Measurements from ENCODE around the gene PCTP. TPM values are rescaled to one million over a fixed set of nuclear protein-coding genes. Genes with fewer than 3 reads are reported as not detected.

PCTP gene
- total RNA-seq, 6 donors from 2014 or later = 13.6 to 28.3 (median 21.9) TPM

GRCh38 chr17:55741356-55741700 lies 9.5 kb upstream of the PCTP start:
- TF ChIP-seq POLR2AphosphoS5 (IDR thresholded peaks at IDR 0.05) = no peak
- TF ChIP-seq POLR2A (IDR thresholded peaks at IDR 0.05) = no peak
- TF ChIP-seq EP300 (IDR thresholded peaks at IDR 0.05) = no peak
- TF ChIP-seq, protein P1, sequence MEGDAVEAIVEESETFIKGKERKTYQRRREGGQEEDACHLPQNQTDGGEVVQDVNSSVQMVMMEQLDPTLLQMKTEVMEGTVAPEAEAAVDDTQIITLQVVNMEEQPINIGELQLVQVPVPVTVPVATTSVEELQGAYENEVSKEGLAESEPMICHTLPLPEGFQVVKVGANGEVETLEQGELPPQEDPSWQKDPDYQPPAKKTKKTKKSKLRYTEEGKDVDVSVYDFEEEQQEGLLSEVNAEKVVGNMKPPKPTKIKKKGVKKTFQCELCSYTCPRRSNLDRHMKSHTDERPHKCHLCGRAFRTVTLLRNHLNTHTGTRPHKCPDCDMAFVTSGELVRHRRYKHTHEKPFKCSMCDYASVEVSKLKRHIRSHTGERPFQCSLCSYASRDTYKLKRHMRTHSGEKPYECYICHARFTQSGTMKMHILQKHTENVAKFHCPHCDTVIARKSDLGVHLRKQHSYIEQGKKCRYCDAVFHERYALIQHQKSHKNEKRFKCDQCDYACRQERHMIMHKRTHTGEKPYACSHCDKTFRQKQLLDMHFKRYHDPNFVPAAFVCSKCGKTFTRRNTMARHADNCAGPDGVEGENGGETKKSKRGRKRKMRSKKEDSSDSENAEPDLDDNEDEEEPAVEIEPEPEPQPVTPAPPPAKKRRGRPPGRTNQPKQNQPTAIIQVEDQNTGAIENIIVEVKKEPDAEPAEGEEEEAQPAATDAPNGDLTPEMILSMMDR (IDR thresholded peaks at IDR 0.05) = no peak
- Histone ChIP-seq H3K27me3 (no peaks in the 10 kb centered on the region), H3K36me3 (no peaks in the 10 kb centered on the region), H3K27ac (peak overlapping the region in 1 of 4 donors; percentile 22), H3K4me3 (no peak overlapping the region), H3K4me1 (no peaks in the 10 kb centered on the region), H3K9me3 (no peaks in the 10 kb centered on the region)
- DNase-seq = no peak
- 83 to 89% methylated on average over 3 of the region's 3 CpGs for WGBS, 2 donors
- ATAC-seq (ENCODE audit: low FRiP score in 2 of 2) = no peak

GRCh38 chr17:55742272-55743102 lies 8.4 kb upstream of the PCTP start:
- ATAC-seq (ENCODE audit: low FRiP score in 2 of 2) = no peak
- H3K4me1 ChIP-seq = no peaks in the 10 kb centered on the region
- WGBS, 2 donors = 65 to 68% methylated on average over 12 of the region's 12 CpGs
- H3K27me3 ChIP-seq = no peaks in the 10 kb centered on the region
- no peak overlapping the region for H3K4me3 ChIP-seq
- H3K36me3 ChIP-seq = no peaks in the 10 kb centered on the region
- DNase-seq = no peak
- H3K27ac ChIP-seq = no peak overlapping the region
- TF ChIP-seq, protein P1 (IDR thresholded peaks at IDR 0.05) = no peak
- no peaks in the 10 kb centered on the region for H3K9me3 ChIP-seq

- TF ChIP-seq, protein P1 (IDR thresholded peaks at IDR 0.05) = no peak
- no peak for TF ChIP-seq EP300 (IDR thresholded peaks at IDR 0.05)
- TF ChIP-seq POLR2AphosphoS5 (IDR thresholded peaks at IDR 0.05) = no peak
- no peak for TF ChIP-seq POLR2A (IDR thresholded peaks at IDR 0.05)
- H3K9me3 ChIP-seq = no peaks in the 10 kb centered on the region
- H3K27ac ChIP-seq = no peak overlapping the region
- no peak overlapping the region for H3K4me3 ChIP-seq
- H3K27me3 ChIP-seq = no peaks in the 10 kb centered on the region
- no peaks in the 10 kb centered on the region for H3K36me3 ChIP-seq
- whole genome bisulfite sequencing, 2 donors = 49% methylated on average over 3 of the region's 3 CpGs
- ATAC-seq (ENCODE audit: low FRiP score in 2 of 2) = no peak
- DNase-seq = peak in 1 of 2 donors; percentile 72
- H3K4me1 ChIP-seq = no peaks in the 10 kb centered on the region
These were observed 7.7 kb upstream of the PCTP start for GRCh38 chr17:55743103-55743679.

GRCh38 chr17:55745258-55745657 lies 5.6 kb upstream of the PCTP start:
- no peaks in the 10 kb centered on the region for H3K9me3 ChIP-seq
- H3K27me3 ChIP-seq = no peaks in the 10 kb centered on the region
- ATAC-seq (ENCODE audit: low FRiP score in 2 of 2) (no peak), DNase-seq (no peak)
- H3K36me3 ChIP-seq = no peaks in the 10 kb centered on the region
- no peak overlapping the region for H3K4me3 ChIP-seq
- no peaks in the 10 kb centered on the region for H3K4me1 ChIP-seq
- 100% methylated on average over 1 of the region's 1 CpG for WGBS, 2 donors
- TF ChIP-seq EP300 (IDR thresholded peaks at IDR 0.05) (no peak), POLR2AphosphoS5 (IDR thresholded peaks at IDR 0.05) (no peak), POLR2A (IDR thresholded peaks at IDR 0.05) (no peak)
- TF ChIP-seq, protein P1 (IDR thresholded peaks at IDR 0.05) = no peak
- H3K27ac ChIP-seq = no peak overlapping the region

DNA sequence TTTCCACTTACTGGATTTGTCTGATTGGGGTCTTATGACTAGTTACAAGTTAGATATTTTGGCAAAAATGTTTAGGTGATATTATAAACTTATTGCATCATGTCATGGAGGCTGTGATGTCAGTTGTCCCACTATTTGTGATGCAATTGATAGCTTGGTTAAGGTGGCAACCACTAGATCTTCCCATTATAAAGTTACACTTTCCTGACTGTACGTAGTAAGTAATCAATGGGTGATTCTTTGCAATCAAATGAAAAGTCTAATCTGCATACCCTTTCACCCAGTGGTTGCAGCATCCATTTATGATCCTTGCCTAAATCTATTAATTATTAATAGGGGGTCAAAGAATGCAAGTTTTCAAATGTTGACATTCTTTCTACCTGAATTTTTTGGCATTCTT lies 4.4 kb upstream of the PCTP start:
- no peak for DNase-seq
- WGBS, 2 donors = 83 to 93% methylated on average over 1 of the region's 1 CpG
- H3K9me3 ChIP-seq = no peaks in the 10 kb centered on the region
- H3K36me3 ChIP-seq = no peaks in the 10 kb centered on the region
- H3K4me1 ChIP-seq = peaks cover under 1 to 2% (median 1%) of the 10 kb centered on the region in 4 donors
- TF ChIP-seq, protein P1 (IDR thresholded peaks at IDR 0.05) = no peak
- TF ChIP-seq POLR2AphosphoS5 (IDR thresholded peaks at IDR 0.05) (no peak), EP300 (IDR thresholded peaks at IDR 0.05) (no peak), POLR2A (IDR thresholded peaks at IDR 0.05) (no peak)
- H3K27me3 ChIP-seq = no peaks in the 10 kb centered on the region
- no peak for ATAC-seq (ENCODE audit: low FRiP score in 2 of 2)
- H3K4me3 ChIP-seq = no peak overlapping the region
- no peak overlapping the region for H3K27ac ChIP-seq

Data from upper lobe of left lung (tissue), 6 donors.